HG03571 (cell line): Measurements from ENCODE around the gene MLLT10.

Source experiments
- ATAC-seq: cut with Tn5 transposase; IDR thresholded peaks from one replicate; pipeline ENCODE4 v1.9.1; 2021; ENCODE audit not compliant: unreplicated experiment

The MLLT10 gene

GRCh38 chr10:21516242-21517131, 17.5 kb upstream of the MLLT10 start:
- ATAC-seq = peak; percentile 67

- ATAC-seq = peak; percentile 46
These were observed 16.6 kb upstream of the MLLT10 start for GRCh38 chr10:21517134-21518031.

- no peak for ATAC-seq
These were observed 15.8 kb upstream of the MLLT10 start for GRCh38 chr10:21518149-21518640.

GRCh38 chr10:21518641-21519396, 15.2 kb upstream of the MLLT10 start:
- no peak for ATAC-seq

GRCh38 chr10:21519397-21519933, 14.6 kb upstream of the MLLT10 start:
- ATAC-seq = no peak

GRCh38 chr10:21519941-21520436, 14.0 kb upstream of the MLLT10 start:
- ATAC-seq = no peak

- ATAC-seq = no peak
These were observed 13.5 kb upstream of the MLLT10 start for GRCh38 chr10:21520509-21520908.

GRCh38 chr10:21520949-21521348, 13.1 kb upstream of the MLLT10 start:
- ATAC-seq = no peak

- ATAC-seq = no peak
These were observed 12.1 kb upstream of the MLLT10 start for GRCh38 chr10:21521751-21522533.

GRCh38 chr10:21522631-21523406, 11.2 kb upstream of the MLLT10 start:
- ATAC-seq = no peak

- ATAC-seq = no peak
These were observed 10.4 kb upstream of the MLLT10 start for GRCh38 chr10:21523557-21524008.

GRCh38 chr10:21524131-21524525, 9.9 kb upstream of the MLLT10 start:
- ATAC-seq = no peak

- no peak for ATAC-seq
These were observed 9.3 kb upstream of the MLLT10 start for GRCh38 chr10:21524526-21525366.

GRCh38 chr10:21525367-21526187, 8.5 kb upstream of the MLLT10 start, which contains the start of gene SKIDA1:
SKIDA1 (minus strand) TSS chr10:21525682; CDS start chr10:21517822, 7,860 bp downstream.
- peak; percentile 54 for ATAC-seq

- ATAC-seq = peak; percentile 22
These were observed 7.7 kb upstream of the MLLT10 start for GRCh38 chr10:21526188-21526859.

- no peak for ATAC-seq
These were observed 7.0 kb upstream of the MLLT10 start for GRCh38 chr10:21526860-21527597.
